Body of pancreas (tissue), 4 donors: ENCODE results near the gene HBG2.

Source experiments
- CTCF ChIP-seq, 7 experiments: fragments of 450-650 bp in 4 of 7; fragments of 200-600 bp in 3 of 7; sonication (generic) in 3 of 7; IDR thresholded peaks; one replicate each; pipeline ENCODE4 v1.5.1; 2016 to 2019; ENCODE audit warnings: antibody characterized with exemption in 7 of 7
- POLR2A ChIP-seq, 3 donors: fragments of 450-650 bp; IDR thresholded peaks; one replicate each; pipeline ENCODE4 v1.6.1; 2016; ENCODE audit warnings: antibody characterized with exemption in 3 of 3, mild to moderate bottlenecking in 2 of 3

DNA sequence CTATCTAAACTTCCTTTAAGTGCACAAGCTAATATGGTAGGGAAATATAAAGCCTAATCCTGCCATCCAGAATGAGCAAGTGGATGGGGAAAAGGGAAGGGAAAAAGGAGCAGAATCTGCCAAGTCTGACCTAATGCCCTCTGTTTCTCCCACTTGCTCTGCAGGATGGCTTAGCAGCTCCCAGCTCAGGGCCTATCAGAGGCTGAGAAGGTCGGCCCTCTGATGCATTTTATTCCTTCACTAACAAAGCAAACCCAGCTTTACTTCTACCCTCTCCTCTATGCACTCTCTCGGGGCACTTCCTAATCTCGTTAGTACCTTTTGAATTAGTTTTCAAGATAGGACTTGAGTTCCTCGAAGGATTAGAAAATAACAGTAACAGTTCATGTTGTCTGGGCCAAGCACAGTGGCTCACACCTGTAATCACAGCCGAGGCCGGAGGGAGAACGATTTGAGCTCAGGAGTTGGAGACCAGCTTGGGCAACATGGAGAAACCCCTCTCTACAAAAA is 44.1 kb downstream of the HBG2 start:
- TF ChIP-seq CTCF (IDR thresholded peaks at IDR 0.05) (no peak), POLR2A (IDR thresholded peaks at IDR 0.05) (no peak)
